Coronary artery (tissue), 2 donors: ENCODE measurements around the gene WNT9A.
A peak's percentile ranks its signal among the peaks of the same experiment; 100 is the strongest.

Experiments used
- DNase-seq: peaks from one replicate; pipeline ENCODE4 v3.0.0-alpha.2; 2017; ENCODE audit warnings: low spot score
- H3K27ac ChIP-seq, 2 donors: fragments of 200-600 bp; sonication (generic); one replicate each; pipeline ENCODE4 v1.5.1; 2016 to 2019
- H3K4me3 ChIP-seq: fragments of 200-600 bp; sonication (generic); 2 replicates; pipeline ENCODE4 v1.5.1; 2016; ENCODE audit warnings: mild to moderate bottlenecking, moderate library complexity
- TF ChIP-seq, protein P1 (sequence below): fragments of 200-600 bp; sonication (generic); IDR thresholded peaks from one replicate; pipeline ENCODE4 v1.5.1; 2019; ENCODE audit warnings: antibody characterized with exemption

Gene WNT9A

DNA sequence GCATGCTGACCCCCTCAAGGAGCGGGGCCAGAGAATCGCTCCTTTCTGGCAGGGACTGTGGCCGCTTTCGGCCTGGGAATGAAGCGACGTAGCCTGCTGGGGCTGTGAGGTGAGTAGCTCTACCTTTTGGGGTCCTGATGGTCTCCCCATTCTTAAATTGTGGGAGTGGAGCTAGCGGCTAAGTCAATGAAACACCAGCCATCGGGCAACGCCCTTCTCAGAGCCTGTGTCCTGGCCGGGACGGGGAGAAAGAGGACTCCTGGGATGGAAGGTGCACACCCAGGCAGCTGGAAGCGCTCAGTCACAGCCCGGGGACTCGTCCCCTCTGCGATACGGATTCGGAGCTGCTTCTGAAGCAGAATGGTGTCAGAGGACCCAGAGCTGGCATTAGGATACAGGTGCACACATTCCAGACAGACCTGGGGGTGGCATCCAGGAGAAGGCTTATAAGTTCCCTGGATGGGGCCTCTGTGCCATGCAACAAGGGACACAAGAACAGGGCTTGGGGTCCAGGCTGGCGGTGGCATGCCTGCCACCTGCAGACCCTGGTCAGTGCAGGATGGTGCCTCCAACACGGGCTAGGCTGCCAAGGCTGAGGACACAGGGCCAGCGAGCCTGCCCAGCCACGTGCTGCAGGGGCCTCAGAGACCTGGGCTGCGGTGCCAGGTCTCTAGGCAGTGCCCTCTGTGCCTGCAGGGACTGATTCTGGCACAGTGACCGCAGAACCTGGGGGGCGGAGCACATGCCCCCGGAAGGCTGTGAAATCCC lies 945 bp upstream of the WNT9A start:
- DNase-seq = peak; percentile 67
- TF ChIP-seq, protein P1, sequence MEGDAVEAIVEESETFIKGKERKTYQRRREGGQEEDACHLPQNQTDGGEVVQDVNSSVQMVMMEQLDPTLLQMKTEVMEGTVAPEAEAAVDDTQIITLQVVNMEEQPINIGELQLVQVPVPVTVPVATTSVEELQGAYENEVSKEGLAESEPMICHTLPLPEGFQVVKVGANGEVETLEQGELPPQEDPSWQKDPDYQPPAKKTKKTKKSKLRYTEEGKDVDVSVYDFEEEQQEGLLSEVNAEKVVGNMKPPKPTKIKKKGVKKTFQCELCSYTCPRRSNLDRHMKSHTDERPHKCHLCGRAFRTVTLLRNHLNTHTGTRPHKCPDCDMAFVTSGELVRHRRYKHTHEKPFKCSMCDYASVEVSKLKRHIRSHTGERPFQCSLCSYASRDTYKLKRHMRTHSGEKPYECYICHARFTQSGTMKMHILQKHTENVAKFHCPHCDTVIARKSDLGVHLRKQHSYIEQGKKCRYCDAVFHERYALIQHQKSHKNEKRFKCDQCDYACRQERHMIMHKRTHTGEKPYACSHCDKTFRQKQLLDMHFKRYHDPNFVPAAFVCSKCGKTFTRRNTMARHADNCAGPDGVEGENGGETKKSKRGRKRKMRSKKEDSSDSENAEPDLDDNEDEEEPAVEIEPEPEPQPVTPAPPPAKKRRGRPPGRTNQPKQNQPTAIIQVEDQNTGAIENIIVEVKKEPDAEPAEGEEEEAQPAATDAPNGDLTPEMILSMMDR = no peak
- Histone ChIP-seq H3K27ac (peak overlapping the region in 1 of 2 donors; percentile 75), H3K4me3 (peak overlapping the region; percentile 76)

DNA sequence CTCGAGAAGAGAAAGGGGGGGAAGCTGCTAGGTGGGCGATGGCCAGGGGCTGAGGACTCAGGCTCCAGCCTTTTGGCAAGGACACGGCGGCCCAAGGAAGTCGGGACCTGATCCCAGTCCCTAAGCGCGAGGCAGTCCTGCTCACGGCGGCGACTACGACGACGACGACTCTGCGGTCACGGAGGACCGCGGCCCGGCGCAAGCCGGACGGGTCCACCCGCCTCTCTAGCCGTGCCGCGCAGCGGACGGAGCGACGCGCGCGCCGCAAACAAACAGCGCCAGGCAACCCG lies 401 bp downstream of the WNT9A start:
- TF ChIP-seq, protein P1 = no peak
- DNase-seq = no peak
- Histone ChIP-seq H3K27ac (peak overlapping the region in 1 of 2 donors; percentile 75), H3K4me3 (peak overlapping the region; percentile 76)

DNA sequence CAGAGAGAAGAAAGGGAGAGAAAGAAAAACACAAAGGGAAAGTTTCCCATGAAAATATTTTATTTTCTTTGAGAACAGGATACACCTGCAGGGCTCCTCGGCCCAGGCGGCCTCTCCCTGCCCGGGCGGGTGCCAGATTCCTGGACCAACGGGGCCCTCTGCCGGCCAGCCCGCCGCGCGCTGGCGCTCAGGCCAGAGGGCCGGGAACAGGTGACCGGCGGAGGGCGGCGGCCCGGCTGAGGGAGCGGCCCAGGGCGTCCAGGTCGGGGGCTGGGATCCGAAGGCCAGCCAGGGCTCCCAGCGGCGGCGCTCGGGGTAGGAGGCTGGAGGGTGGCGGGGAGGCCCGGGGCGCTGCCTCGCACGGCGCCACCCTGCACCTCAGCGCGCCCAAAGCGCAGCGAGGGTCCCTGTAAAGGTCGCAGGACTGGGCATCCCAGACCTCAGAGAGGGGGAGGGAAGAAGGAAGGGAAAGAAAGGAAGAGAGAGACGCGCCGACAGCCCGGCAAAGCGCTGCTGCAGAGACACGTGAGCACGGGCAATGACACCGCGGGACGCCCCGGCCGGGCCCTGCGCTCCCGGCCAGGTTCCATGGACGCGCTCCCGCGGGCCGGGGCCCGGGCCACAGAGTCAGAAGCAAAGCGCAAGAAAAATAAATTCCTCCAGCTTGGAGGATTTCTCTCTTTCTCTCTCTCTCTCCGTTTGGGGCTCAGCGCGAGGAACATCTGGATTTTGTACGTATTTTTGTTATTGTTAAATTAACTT lies 927 bp downstream of the WNT9A start:
- peak; percentile 73 for DNase-seq
- TF ChIP-seq, protein P1 = peak; percentile 37
- Histone ChIP-seq H3K27ac (peak overlapping the region in 1 of 2 donors; percentile 75), H3K4me3 (peak overlapping the region; percentile 76)

DNA sequence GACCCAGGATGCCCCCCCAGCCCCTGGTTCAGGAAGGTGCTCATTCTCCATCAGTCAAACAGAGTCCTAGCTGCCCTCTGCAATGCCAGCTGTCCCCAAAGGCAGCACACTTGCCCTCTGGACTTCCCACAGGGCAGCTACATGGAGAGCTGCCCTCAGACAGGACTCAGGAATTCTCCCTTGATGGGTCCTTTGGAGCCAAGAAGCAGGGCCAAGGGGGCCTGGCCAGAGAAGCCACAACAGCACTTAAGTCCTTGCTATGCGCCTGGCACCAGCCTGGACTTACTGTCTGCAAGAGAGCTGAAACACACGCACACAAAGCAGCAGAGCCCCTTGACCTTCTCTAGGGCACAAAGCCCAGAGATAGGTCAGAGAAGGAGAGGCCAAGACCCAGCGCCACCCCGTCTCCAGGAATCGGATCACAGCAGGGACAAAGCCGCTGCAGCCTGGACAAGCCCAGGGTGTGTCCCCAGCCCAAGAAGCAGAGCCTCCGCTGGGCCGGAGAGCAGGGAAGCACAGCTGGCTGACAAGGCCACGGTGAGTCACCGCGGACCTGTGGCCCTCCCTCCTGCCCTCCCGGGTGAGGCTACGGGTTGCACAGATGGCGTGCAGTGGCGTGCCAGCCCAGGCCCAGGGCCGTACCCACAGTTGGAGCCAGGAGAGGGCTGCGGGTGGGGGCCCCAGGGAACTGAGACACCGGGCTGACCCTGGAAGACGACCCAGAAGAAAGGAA lies 1.7 kb downstream of the WNT9A start:
- H3K27ac ChIP-seq = peak overlapping the region in 1 of 2 donors; percentile 35
- TF ChIP-seq, protein P1 = no peak
- DNase-seq = peak; percentile 79

DNA sequence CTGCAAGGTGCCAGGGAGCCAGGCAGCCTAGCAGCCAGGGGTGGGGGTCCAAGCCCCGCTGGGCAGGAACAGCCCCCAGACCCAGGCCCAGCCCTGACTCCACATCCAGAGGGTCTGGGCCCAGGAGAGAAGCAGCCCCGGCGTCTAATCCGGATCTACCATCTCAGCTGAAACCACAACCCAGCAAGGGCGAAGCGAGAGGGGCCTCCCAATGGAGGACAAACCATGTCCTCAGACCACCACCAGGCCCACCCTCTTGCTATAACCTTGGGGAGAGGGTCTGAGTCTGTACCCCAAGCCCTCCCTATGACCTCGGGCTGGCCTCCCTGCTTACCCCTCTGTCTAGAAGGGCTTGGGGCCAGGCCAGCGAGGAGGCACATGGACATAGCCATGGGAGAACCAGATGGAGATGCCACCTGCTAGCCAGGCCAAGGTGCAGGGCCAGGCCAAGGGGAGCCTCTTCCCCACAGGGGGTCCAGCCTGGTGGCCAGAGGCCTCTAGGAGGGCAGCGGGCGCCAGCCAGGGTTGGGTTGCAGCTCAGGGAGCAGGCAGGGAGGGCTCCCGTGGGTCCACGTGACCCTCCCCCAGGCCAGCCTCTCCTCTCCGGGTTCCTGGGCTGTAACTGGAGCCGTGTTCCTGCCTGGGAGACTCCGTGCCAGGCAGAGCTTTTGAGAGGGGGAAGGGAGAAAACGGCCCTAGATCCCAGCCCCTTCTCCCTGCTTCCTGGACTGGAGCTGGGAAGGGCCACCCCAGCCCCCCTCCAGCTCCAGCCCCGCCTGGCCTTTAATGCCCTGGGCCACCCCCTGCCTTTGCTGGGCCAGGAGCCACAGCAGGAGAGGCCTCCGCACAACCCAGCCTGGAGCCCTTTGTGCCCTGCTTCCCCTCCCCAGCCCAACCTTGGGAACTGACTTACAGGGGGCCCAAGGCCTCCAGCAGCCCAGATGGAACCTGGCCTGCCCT lies 2.5 kb downstream of the WNT9A start:
- TF ChIP-seq, protein P1 = no peak

More for the DNA sequence above, 1.7 kb downstream of the WNT9A start:
- H3K4me3 ChIP-seq = peak overlapping the region; percentile 76

More for the DNA sequence above, 2.5 kb downstream of the WNT9A start:
- Histone ChIP-seq H3K27ac (peak overlapping the region in 1 of 2 donors; percentile 35), H3K4me3 (peak overlapping the region; percentile 76)
- DNase-seq = peak; percentile 70
